K562 (cell line): Measurements from ENCODE around the gene LMTK2. TPM values are rescaled to one million over a fixed set of nuclear protein-coding genes. Genes with fewer than 3 reads are reported as not detected.

Experiments used
- polyA plus RNA-seq, 8 experiments: library from polyadenylated mRNA; depleted of rRNA in 4 of 8; stranded (reverse) in 5 of 8; unstranded in 3 of 8; fragments of >200 nt; fragmentation: Nextera tagmentation in 2 of 8; fragmentation: Illumina TruSeq in 1 of 8; extraction: Ambion mirVana in 2 of 8; extraction: Trizol in 1 of 8; gene quantifications; 2 replicates each; pipeline versions ENCODE4 v1.2.1 to v1.2.3, GENCODE V29; 2011 to 2014; ENCODE audit warnings: inconsistent platforms in 1 of 8, missing spikeins in 1 of 8
- total RNA-seq, 7 experiments: library from RNA; depleted of rRNA in 6 of 7; stranded (reverse); fragments of >200 nt in 6 of 7; fragmentation: Illumina TruSeq in 2 of 7; extraction: Trizol in 2 of 7; gene quantifications; 2 replicates each; pipeline versions ENCODE4 v1.2.1 to v1.2.3, GENCODE V29; 2011 to 2021; ENCODE audit warnings: low replicate concordance in 1 of 7
- TF ChIP-seq, protein P1 (sequence below), 2 experiments: fragments of 450-650 bp in 1 of 2; sonication (generic) in 1 of 2; formaldehyde crosslinking in 1 of 2; IDR thresholded peaks; 2 replicates each; pipeline versions ENCODE4 v1.7.1 to v1.9.0; 2016 to 2022; ENCODE audit warnings: inconsistent platforms in 1 of 2, mild to moderate bottlenecking in 1 of 2, missing genetic modification reagents in 1 of 2

Gene LMTK2
- total and polyA plus RNA-seq, 9 of the 15 experiments (the other 6 are each of a cell fraction or from before 2014, with no cell fraction given) = 0.78 to 16.4 (median 6.3) TPM

DNA sequence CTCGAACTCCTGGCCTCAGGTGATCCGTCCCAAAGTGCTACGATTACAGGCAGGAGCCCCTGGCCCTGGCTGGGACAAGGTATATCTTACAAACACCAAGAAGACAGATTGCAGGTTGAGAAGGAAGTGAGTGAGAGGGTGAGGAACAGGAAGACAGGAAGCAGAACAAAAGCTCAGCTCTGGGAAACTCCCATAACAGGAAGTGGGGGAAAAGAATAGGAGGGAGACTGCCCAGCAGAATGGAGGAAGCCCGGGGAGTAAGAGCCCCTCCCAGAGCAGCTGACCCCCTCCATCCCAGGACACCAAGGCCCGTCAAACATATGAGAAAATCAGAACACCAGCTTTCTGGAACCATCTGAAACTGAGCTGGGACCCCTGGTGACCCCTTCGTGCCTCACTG, 142.4 kb downstream of the LMTK2 start (continued):
- TF ChIP-seq, protein P1, sequence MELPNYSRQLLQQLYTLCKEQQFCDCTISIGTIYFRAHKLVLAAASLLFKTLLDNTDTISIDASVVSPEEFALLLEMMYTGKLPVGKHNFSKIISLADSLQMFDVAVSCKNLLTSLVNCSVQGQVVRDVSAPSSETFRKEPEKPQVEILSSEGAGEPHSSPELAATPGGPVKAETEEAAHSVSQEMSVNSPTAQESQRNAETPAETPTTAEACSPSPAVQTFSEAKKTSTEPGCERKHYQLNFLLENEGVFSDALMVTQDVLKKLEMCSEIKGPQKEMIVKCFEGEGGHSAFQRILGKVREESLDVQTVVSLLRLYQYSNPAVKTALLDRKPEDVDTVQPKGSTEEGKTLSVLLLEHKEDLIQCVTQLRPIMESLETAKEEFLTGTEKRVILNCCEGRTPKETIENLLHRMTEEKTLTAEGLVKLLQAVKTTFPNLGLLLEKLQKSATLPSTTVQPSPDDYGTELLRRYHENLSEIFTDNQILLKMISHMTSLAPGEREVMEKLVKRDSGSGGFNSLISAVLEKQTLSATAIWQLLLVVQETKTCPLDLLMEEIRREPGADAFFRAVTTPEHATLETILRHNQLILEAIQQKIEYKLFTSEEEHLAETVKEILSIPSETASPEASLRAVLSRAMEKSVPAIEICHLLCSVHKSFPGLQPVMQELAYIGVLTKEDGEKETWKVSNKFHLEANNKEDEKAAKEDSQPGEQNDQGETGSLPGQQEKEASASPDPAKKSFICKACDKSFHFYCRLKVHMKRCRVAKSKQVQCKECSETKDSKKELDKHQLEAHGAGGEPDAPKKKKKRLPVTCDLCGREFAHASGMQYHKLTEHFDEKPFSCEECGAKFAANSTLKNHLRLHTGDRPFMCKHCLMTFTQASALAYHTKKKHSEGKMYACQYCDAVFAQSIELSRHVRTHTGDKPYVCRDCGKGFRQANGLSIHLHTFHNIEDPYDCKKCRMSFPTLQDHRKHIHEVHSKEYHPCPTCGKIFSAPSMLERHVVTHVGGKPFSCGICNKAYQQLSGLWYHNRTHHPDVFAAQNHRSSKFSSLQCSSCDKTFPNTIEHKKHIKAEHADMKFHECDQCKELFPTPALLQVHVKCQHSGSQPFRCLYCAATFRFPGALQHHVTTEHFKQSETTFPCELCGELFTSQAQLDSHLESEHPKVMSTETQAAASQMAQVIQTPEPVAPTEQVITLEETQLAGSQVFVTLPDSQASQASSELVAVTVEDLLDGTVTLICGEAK (IDR thresholded peaks at IDR 0.05) = peak; percentile 77
- TF ChIP-seq, protein P1 (CRISPR knock-in tag; IDR thresholded peaks at IDR 0.05) = no peak
